ENCODE results near the gene TMEM150C. TPM values are rescaled to one million over a fixed set of nuclear protein-coding genes. Genes with fewer than 3 reads are reported as not detected.

Gene TMEM150C
- total RNA-seq, 1 donor from 2014 or later, result 5.4 TPM

DNA sequence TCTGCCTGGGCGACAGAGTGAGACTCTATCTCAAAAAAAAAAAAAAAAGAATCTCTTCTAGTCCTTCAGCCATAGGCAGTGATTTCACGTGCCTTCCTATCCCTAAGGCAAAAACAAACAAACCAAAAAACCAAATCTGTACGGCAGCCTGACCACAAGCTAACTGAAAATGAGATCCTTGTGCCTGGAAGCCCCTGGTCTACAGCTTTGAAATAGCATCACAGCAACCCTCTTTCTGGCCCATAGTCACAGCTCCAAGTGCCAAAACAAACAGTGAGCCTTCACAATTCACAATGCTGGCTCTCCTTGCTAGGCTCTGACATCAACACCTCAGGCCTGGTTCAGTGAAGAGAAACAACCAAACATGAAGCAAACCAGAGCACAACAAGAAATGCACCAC, 46.1 kb downstream of the TMEM150C start:
- Histone ChIP-seq H3K36me3 (no peaks in the 10 kb centered on the region), H3K9me3 (no peaks in the 10 kb centered on the region), H3K27me3 (no peaks in the 10 kb centered on the region), H3K4me3 (no peak overlapping the region), H3K4me1 (no peaks in the 10 kb centered on the region), H3K27ac (no peak overlapping the region)
- no peak for TF ChIP-seq CTCF (IDR thresholded peaks at IDR 0.05)
- DNase-seq (ENCODE audit: low spot score in 2 of 2), result no peak
- intact Hi-C loops (cut with DNase I), result no loop called here

GRCh38 chr4:82513382-82513781, 48.4 kb downstream of the TMEM150C start:
- no peaks in the 10 kb centered on the region for H3K9me3 ChIP-seq
- H3K4me3 ChIP-seq, result no peak overlapping the region
- H3K36me3 ChIP-seq, result no peaks in the 10 kb centered on the region
- H3K4me1 ChIP-seq, result no peaks in the 10 kb centered on the region
- intact Hi-C loops (cut with DNase I), result no loop called here
- no peak overlapping the region for H3K27ac ChIP-seq
- H3K27me3 ChIP-seq, result no peaks in the 10 kb centered on the region
- DNase-seq (ENCODE audit: low spot score in 2 of 2), result no peak
- no peak for TF ChIP-seq CTCF (IDR thresholded peaks at IDR 0.05)

DNA sequence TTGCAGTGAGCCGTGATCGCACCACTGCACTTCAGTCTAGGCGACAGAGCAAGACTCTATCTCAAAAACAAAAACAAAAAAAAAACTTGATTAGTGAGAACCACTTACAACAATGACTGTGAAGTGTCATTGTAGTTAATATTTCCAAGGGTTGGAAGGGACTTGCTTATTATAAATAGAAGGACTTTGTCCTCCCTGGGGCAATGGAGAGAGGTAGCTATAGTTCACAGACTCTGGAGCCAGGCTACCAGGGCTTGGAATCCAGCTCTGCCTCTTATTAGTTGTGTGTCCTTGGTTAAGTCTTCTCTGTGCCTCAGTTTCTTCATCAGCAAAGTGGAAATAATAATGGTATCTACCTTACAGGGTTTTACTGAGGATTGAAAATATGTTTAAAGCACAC, 51.6 kb downstream of the TMEM150C start:
- H3K4me1 ChIP-seq, result no peaks in the 10 kb centered on the region
- no peak for DNase-seq (ENCODE audit: low spot score in 2 of 2)
- H3K27me3 ChIP-seq, result no peaks in the 10 kb centered on the region
- no peak for TF ChIP-seq CTCF (IDR thresholded peaks at IDR 0.05)
- no peaks in the 10 kb centered on the region for H3K36me3 ChIP-seq
- intact Hi-C loops (cut with DNase I), result no loop called here
- H3K9me3 ChIP-seq, result no peaks in the 10 kb centered on the region
- H3K27ac ChIP-seq, result no peak overlapping the region
- H3K4me3 ChIP-seq, result no peak overlapping the region

DNA sequence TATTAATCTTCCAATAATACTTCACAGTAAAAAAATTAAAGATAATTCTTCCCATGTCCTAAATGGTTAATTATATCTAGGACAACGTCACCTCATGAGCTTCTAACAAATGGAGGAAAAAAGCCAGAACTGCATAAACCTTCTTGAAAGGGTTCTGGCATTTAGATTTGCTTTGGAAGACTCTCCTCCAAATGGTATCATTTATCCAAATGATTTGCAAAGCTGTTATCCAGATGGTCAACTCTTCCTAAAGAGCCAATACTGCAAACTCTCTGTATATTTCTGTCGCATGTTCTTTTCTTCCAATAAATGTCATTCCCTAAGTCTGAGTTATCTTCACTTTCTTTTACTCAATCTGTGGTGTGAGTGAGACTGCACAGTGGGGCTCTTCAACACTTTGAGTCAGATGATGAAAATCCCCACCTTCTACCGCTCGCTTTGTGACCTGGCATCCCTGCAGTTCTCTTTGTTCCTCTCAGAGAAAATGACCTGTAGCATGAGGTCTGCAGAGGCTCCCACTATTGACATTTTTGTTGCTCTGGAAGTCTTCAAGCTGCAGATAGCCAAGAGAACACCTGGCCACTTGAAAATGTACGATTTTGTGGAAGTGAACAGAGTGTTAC, 52.9 kb downstream of the TMEM150C start:
- intact Hi-C loops (cut with DNase I), result no loop called here
- Histone ChIP-seq H3K36me3 (no peaks in the 10 kb centered on the region), H3K4me3 (no peak overlapping the region), H3K4me1 (no peaks in the 10 kb centered on the region), H3K27me3 (no peaks in the 10 kb centered on the region), H3K27ac (no peak overlapping the region), H3K9me3 (no peaks in the 10 kb centered on the region)
- DNase-seq (ENCODE audit: low spot score in 2 of 2), result no peak
- TF ChIP-seq CTCF (IDR thresholded peaks at IDR 0.05), result no peak

GRCh38 chr4:82508011-82508410, 53.8 kb downstream of the TMEM150C start:
- TF ChIP-seq CTCF (IDR thresholded peaks at IDR 0.05), result no peak
- Histone ChIP-seq H3K27me3 (no peaks in the 10 kb centered on the region), H3K4me3 (no peak overlapping the region), H3K9me3 (no peaks in the 10 kb centered on the region), H3K36me3 (no peaks in the 10 kb centered on the region), H3K4me1 (no peaks in the 10 kb centered on the region), H3K27ac (no peak overlapping the region)
- intact Hi-C loops (cut with DNase I), result no loop called here
- no peak for DNase-seq (ENCODE audit: low spot score in 2 of 2)

- Histone ChIP-seq H3K27ac (no peak overlapping the region), H3K4me1 (no peaks in the 10 kb centered on the region), H3K27me3 (no peaks in the 10 kb centered on the region), H3K4me3 (no peak overlapping the region), H3K9me3 (no peaks in the 10 kb centered on the region), H3K36me3 (no peaks in the 10 kb centered on the region)
- intact Hi-C loops (cut with DNase I), result no loop called here
- DNase-seq (ENCODE audit: low spot score in 2 of 2), result no peak
- TF ChIP-seq CTCF (IDR thresholded peaks at IDR 0.05), result no peak
These were observed 60.7 kb downstream of the TMEM150C start for GRCh38 chr4:82501154-82501442.
